HepG2 (cell line): ENCODE results near the gene IQUB. TPM values are rescaled to one million over a fixed set of nuclear protein-coding genes. Genes with fewer than 3 reads are reported as not detected.

ENCODE experiments used
- ARID2 ChIP-seq: sonication (generic); formaldehyde crosslinking; IDR thresholded peaks from 2 replicates; pipeline ENCODE4 v1.8.1; 2022; ENCODE audit warnings: mild to moderate bottlenecking, missing genetic modification reagents, borderline replicate concordance
- BRD4 ChIP-seq: sonication (generic); formaldehyde crosslinking; IDR thresholded peaks from 2 replicates; pipeline ENCODE4 v1.4.0; 2020; ENCODE audit warnings: missing genetic modification reagents
- NFKBIZ ChIP-seq: IDR thresholded peaks from 2 replicates; pipeline ENCODE4 v1.6.1; 2018; ENCODE audit warnings: missing genetic modification reagents, missing compliant biosample characterization
- NKX3-1 ChIP-seq: sonication (generic); formaldehyde crosslinking; IDR thresholded peaks from 2 replicates; pipeline ENCODE4 v1.5.0; 2020; ENCODE audit warnings: missing genetic modification reagents
- PHF20 ChIP-seq: sonication (generic); formaldehyde crosslinking; IDR thresholded peaks from 2 replicates; pipeline ENCODE4 v1.5.0; 2020; ENCODE audit warnings: mild to moderate bottlenecking, missing genetic modification reagents
- TRAFD1 ChIP-seq: sonication (generic); formaldehyde crosslinking; IDR thresholded peaks from 2 replicates; pipeline ENCODE4 v1.5.1; 2020; ENCODE audit warnings: missing genetic modification reagents, mild to moderate bottlenecking, borderline replicate concordance
- ZFAT ChIP-seq: sonication (generic); formaldehyde crosslinking; conservative IDR thresholded peaks from 2 replicates; pipeline ENCODE4 v1.8.1; 2023; ENCODE audit warnings: missing genetic modification reagents, inconsistent platforms
- ZNF350 ChIP-seq: sonication (generic); formaldehyde crosslinking; IDR thresholded peaks from 2 replicates; pipeline ENCODE4 v1.4.0; 2020; ENCODE audit warnings: mild to moderate bottlenecking, low read depth, missing genetic modification reagents, borderline replicate concordance
- polyA plus RNA-seq, 8 experiments: library from polyadenylated mRNA; depleted of rRNA in 3 of 8; stranded (reverse) in 7 of 8; unstranded in 1 of 8; fragments of >200 nt; fragmentation: Illumina TruSeq in 4 of 8; extraction: Trizol in 4 of 8; gene quantifications; 2 replicates each; pipeline versions ENCODE4 v1.2.1 to v1.2.3, GENCODE V29; 2011 to 2016; ENCODE audit warnings: low read depth in 4 of 8, missing spikeins in 1 of 8, mixed read lengths in 1 of 8; ENCODE audit not compliant: insufficient read depth in 1 of 8
- total RNA-seq, 5 experiments: library from RNA; depleted of rRNA; stranded (reverse); fragments of >200 nt; fragmentation: Illumina TruSeq; extraction: Trizol; gene quantifications; 2 replicates each; pipeline ENCODE4 v1.2.3, GENCODE V29; 2016; ENCODE audit warnings: low read depth in 1 of 5
- TF ChIP-seq, protein P1 (sequence below): sonication (generic); formaldehyde crosslinking; conservative IDR thresholded peaks from 2 replicates; pipeline ENCODE4 v1.4.0; 2020; ENCODE audit warnings: missing genetic modification reagents
- TF ChIP-seq, protein P2 (sequence below): sonication (generic); formaldehyde crosslinking; IDR thresholded peaks from 2 replicates; pipeline ENCODE4 v1.8.0; 2022; ENCODE audit warnings: missing genetic modification reagents, mild to moderate bottlenecking, borderline replicate concordance

Gene IQUB
- total and polyA plus RNA-seq, 2 of the 13 experiments (the other 11 are each of a cell fraction or from before 2014, with no cell fraction given) = 0.07 TPM; not detected in 1

DNA sequence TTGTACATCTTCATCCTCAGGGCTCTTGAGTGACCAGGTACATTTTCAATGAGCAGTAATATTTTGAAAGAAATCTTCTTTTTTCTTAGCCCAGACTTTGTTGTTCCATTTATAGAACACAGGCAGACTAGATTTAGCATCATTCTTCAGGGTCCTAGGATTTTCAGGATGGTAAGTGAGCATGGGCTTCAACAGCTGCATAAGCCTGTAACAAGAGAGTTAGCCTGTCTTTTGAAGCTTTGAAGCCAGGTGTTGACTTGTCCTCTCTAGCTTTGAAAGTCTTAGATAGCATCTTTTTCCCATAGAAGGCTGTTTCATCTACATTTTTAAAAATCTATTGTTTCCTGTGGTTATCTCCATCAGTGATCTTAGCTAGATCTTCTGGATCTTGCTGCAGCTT is 27.7 kb upstream of the IQUB start (continued):
- TF ChIP-seq TRAFD1 (no peak), ZFAT (no peak), PHF20 (CRISPR knock-in tag) (no peak), NFKBIZ (CRISPR knock-in tag) (no peak), NKX3-1 (CRISPR knock-in tag) (no peak), ZNF350 (CRISPR knock-in tag) (no peak), BRD4 (CRISPR knock-in tag) (no peak), ARID2 (CRISPR knock-in tag) (no peak)
- TF ChIP-seq, protein P1, sequence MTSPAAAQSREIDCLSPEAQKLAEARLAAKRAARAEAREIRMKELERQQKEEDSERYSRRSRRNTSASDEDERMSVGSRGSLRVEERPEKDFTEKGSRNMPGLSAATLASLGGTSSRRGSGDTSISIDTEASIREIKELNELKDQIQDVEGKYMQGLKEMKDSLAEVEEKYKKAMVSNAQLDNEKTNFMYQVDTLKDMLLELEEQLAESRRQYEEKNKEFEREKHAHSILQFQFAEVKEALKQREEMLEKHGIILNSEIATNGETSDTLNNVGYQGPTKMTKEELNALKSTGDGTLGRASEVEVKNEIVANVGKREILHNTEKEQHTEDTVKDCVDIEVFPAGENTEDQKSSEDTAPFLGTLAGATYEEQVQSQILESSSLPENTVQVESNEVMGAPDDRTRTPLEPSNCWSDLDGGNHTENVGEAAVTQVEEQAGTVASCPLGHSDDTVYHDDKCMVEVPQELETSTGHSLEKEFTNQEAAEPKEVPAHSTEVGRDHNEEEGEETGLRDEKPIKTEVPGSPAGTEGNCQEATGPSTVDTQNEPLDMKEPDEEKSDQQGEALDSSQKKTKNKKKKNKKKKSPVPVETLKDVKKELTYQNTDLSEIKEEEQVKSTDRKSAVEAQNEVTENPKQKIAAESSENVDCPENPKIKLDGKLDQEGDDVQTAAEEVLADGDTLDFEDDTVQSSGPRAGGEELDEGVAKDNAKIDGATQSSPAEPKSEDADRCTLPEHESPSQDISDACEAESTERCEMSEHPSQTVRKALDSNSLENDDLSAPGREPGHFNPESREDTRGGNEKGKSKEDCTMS (CRISPR knock-in tag) = no peak
- TF ChIP-seq, protein P2, sequence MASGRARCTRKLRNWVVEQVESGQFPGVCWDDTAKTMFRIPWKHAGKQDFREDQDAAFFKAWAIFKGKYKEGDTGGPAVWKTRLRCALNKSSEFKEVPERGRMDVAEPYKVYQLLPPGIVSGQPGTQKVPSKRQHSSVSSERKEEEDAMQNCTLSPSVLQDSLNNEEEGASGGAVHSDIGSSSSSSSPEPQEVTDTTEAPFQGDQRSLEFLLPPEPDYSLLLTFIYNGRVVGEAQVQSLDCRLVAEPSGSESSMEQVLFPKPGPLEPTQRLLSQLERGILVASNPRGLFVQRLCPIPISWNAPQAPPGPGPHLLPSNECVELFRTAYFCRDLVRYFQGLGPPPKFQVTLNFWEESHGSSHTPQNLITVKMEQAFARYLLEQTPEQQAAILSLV = no peak
